ENCODE measurements around the gene IRS1.

The IRS1 gene

DNA sequence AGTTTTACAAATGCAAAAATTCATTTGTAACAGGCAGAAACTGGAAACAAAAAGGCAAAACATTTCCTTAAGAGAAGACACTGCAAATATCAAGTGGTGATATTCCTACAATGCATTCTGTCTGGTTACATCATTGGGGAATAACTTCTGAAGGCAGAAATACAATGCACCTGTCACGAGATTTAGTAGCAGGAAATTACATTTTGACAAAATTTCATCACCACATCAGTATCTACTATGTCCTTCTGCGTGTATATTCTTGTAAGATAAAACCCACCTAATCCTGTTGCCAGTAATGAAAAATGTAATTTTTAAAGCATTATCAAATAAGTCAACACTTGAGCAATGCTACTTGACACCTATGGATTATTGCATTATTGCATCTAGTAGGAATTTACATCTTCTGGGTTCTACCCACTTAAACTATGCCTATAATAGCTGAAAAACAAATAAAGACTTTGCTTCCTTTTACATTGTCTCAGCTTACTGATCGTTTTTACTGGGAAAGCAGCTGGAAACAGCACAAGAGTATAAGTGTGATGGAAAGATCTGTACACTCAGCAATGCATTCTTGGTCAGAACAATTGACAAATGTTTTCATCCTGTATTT lies 59.5 kb downstream of the IRS1 start:
- no peak overlapping the region for H3K4me3 ChIP-seq (ENCODE audit: control insufficient read depth, low read depth, low read length)
- no peak for DNase-seq (ENCODE audit: low read depth)
- TF ChIP-seq, protein P1, sequence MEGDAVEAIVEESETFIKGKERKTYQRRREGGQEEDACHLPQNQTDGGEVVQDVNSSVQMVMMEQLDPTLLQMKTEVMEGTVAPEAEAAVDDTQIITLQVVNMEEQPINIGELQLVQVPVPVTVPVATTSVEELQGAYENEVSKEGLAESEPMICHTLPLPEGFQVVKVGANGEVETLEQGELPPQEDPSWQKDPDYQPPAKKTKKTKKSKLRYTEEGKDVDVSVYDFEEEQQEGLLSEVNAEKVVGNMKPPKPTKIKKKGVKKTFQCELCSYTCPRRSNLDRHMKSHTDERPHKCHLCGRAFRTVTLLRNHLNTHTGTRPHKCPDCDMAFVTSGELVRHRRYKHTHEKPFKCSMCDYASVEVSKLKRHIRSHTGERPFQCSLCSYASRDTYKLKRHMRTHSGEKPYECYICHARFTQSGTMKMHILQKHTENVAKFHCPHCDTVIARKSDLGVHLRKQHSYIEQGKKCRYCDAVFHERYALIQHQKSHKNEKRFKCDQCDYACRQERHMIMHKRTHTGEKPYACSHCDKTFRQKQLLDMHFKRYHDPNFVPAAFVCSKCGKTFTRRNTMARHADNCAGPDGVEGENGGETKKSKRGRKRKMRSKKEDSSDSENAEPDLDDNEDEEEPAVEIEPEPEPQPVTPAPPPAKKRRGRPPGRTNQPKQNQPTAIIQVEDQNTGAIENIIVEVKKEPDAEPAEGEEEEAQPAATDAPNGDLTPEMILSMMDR (IDR thresholded peaks at IDR 0.05; ENCODE audit: control insufficient read depth, insufficient read depth, low read depth, low read length, missing control alignments): no peak

DNA sequence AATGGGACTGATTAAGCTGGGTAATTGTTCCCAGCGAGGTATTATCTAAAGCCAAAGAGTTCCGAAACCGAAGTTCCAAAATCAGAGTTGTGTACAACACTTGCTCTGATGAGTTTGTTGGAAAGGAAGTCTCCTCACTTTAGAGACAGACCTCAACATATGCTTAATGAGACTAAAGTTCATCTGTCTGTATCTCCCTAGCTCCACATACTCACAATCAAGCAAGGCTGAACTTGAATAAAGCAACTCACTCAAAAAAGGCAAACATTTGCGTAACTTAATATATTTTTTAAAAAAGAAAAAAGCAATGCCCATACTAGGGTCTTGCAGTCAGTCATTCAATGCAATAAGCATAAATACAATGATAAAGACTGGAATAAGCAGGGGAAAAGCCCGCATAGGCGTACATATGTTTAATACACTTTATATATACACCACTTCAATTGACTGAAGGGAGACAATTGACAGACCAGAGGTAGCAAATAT lies 60.0 kb downstream of the IRS1 start:
- H3K4me3 ChIP-seq (ENCODE audit: control insufficient read depth, low read depth, low read length): no peak overlapping the region
- DNase-seq (ENCODE audit: low read depth): no peak
- TF ChIP-seq, protein P1 (IDR thresholded peaks at IDR 0.05; ENCODE audit: control insufficient read depth, insufficient read depth, low read depth, low read length, missing control alignments): no peak

DNA sequence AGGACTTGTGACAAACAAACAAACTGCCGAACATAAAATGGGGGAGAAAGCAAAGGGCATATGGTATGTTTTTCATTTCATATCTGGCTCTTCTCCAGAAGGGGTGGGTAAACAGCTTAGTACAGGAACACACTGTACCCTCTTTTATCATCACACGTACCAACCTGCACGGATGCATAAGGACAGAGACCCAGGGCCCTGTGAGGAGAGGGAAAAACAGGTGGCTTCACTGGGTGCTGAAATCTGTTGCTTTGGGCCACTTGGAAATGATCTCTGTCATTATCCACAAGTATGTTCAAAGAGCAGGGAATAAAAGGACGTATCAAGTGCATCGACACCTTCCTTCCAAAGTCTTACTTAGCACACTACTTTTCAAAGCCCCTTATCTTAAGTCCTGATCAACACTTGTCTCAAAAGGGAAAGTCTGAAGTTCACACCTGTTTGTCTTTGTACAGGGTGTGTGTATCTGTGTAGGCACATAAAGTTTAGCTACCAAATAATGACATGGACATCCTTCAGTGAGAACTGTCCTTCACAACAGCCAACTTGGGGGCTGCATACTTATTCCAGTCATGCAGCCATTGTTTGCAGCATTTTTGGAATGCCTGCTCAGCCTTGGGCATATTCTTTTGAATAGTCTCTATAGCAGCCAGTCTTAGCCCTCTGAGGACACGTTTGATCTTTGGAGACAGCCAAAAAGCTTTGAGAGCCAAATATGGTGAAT lies 60.6 kb downstream of the IRS1 start:
- H3K4me3 ChIP-seq (ENCODE audit: control insufficient read depth, low read depth, low read length): no peak overlapping the region
- TF ChIP-seq, protein P1 (IDR thresholded peaks at IDR 0.05; ENCODE audit: control insufficient read depth, insufficient read depth, low read depth, low read length, missing control alignments): no peak

DNA sequence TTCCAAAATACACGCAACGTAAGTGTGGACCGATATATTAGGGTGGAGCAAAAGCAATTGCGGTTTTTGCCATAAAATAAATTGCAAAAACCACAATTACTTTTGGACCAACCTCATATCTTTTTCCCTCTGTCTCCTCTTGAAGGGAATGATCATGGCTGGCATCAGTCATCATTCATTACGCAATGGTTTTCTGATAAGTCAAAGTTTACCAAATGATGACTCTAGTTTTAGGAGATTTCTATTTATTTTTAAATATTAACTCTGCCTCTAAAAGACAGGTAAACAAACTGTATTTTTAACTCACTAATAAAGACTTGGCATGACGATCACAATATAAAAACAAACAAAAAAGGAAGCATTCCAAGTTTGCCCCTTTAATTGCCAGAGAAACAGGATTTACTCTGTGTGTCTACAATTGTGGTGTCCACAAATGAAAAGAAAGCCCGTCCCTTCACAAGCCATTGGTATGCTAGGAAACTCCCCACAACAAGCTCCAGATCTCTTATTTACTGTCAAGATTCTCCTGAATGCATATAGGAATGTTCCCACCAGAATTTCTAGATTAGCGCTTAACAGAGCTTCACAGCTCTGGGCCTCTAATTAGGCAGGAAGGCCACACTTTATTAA lies 61.3 kb downstream of the IRS1 start:
- DNase-seq (ENCODE audit: low read depth): no peak
- no peak overlapping the region for H3K4me3 ChIP-seq (ENCODE audit: control insufficient read depth, low read depth, low read length)
- TF ChIP-seq, protein P1 (IDR thresholded peaks at IDR 0.05; ENCODE audit: control insufficient read depth, insufficient read depth, low read depth, low read length, missing control alignments): no peak

More for the DNA sequence above, 60.6 kb downstream of the IRS1 start:
- no peak for DNase-seq (ENCODE audit: low read depth)

DNA sequence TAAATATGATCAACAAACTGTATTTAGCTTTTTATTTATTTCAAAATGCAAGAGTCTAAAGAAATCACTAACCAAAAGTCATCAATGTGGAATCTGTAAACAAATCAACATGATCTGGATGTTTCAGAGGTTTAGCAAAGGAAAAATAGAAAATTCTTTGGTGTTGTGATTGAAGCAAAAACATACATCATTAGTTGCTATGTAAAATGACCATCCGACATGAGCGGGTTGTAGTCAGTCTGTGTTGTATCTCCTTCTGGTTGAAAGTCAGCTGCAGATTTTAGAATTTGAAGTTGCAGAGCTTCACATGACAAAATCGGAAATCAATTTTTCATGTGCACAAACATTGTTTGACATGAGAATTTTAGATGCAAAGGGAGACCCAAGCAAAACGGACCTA lies 63.2 kb downstream of the IRS1 start:
- no peak overlapping the region for H3K4me3 ChIP-seq (ENCODE audit: control insufficient read depth, low read depth, low read length)
- no peak for DNase-seq (ENCODE audit: low read depth)
- TF ChIP-seq, protein P1 (IDR thresholded peaks at IDR 0.05; ENCODE audit: control insufficient read depth, insufficient read depth, low read depth, low read length, missing control alignments): no peak

DNA sequence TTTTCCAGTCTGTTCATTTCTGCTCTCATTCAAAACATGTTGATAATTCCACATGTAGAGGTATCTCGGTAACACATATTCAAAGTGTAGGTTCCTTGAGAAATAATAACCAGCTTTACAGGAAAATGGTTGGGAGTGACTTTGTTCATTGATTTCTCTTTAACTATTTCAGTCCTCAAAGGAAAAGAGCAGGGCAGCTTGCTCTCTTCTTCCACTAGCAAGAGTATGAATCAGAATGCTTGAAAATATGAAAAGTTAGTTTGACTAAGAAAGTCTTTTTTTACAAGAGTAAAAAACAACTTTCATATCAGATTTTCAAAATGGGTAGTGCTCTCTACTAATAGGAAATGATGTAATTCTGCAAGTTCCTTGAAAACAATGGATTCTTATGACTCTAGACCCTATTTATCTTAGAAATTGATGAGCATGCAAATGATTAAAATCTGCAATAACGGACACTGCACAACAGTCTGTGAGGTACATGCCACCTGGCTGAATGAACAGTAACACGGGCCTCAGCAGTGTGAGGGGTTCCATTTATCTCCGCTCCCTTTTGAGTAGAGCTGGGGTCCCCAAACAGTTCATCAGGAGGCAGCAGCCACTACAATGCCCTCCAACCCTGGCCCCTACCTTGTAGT lies 65.6 kb downstream of the IRS1 start:
- no peak overlapping the region for H3K4me3 ChIP-seq (ENCODE audit: control insufficient read depth, low read depth, low read length)
- no peak for DNase-seq (ENCODE audit: low read depth)
- TF ChIP-seq, protein P1 (IDR thresholded peaks at IDR 0.05; ENCODE audit: control insufficient read depth, insufficient read depth, low read depth, low read length, missing control alignments): no peak
